IMR-90 (cell line): ENCODE measurements around the gene DPYD. TPM values are rescaled to one million over a fixed set of nuclear protein-coding genes. Genes with fewer than 3 reads are reported as not detected.

Experiments used
- ATAC-seq: fragments of 200-7000 bp; cut with Tn5 transposase; 2 replicates; pipeline ENCODE4 v1.9.1; 2020; ENCODE audit warnings: low read depth, mild to moderate bottlenecking, moderate library complexity
- BruUV-seq: library from RNA; stranded (reverse); fragments of 400-500 nt; replicated peaks from 2 replicates; lab custom pipeline; 2021; lab: Mats Ljungman, UMichigan
- CTCF ChIA-PET: fragments of 300-600 bp; formaldehyde crosslinking; extraction: SDS; loops from one replicate; lab custom pipeline; 2021; ENCODE audit warnings: antibody characterized with exemption; lab: Yijun Ruan, JAX
- POLR2A ChIA-PET: fragments of 300-600 bp; sonication (Branson Sonifier 250); formaldehyde crosslinking; loops from one replicate; lab custom pipeline; 2022; ENCODE audit warnings: antibody characterized with exemption; ENCODE audit not compliant: unreplicated experiment; lab: Charles Lee
- DNase-seq: peaks from one replicate; pipeline ENCODE4 v3.0.0; 2013
- H2AFZ ChIP-seq: replicated peaks from 2 replicates; pipeline ENCODE3; 2013; ENCODE audit warnings: low read length, mild to moderate bottlenecking; ENCODE audit not compliant: poor library complexity
- H2AK5ac ChIP-seq: 2 replicates; pipeline ENCODE4 v1.6.1; 2013; ENCODE audit warnings: low read depth, low read length, inconsistent platforms
- H2AK9ac ChIP-seq: replicated peaks from 2 replicates; pipeline ENCODE3; 2013; ENCODE audit warnings: mild to moderate bottlenecking, low read depth, low read length, moderate library complexity; ENCODE audit not compliant: poor library complexity
- H2BK120ac ChIP-seq: 2 replicates; pipeline ENCODE4 v1.6.1; 2013; ENCODE audit warnings: low read depth, low read length, inconsistent platforms
- H2BK15ac ChIP-seq: 3 replicates; pipeline ENCODE4 v1.6.1; 2013; ENCODE audit warnings: low read depth, low read length, inconsistent platforms
- H2BK20ac ChIP-seq: 2 replicates; pipeline ENCODE4 v1.6.1; 2013; ENCODE audit warnings: low read depth, mild to moderate bottlenecking, inconsistent platforms, low read length, moderate library complexity
- H2BK5ac ChIP-seq: 2 replicates; pipeline ENCODE4 v1.6.1; 2013; ENCODE audit warnings: mild to moderate bottlenecking, low read depth, low read length, inconsistent platforms; ENCODE audit not compliant: poor library complexity, severe bottlenecking
- H3K14ac ChIP-seq: replicated peaks from 2 replicates; pipeline ENCODE4 v1.6.1; 2013; ENCODE audit warnings: low read depth, low read length, inconsistent platforms
- H3K18ac ChIP-seq: 2 replicates; pipeline ENCODE4 v1.6.1; 2013; ENCODE audit warnings: low read depth, low read length, control low read depth
- H3K23ac ChIP-seq: 2 replicates; pipeline ENCODE4 v1.6.1; 2013; ENCODE audit warnings: low read depth, low read length, inconsistent platforms
- H3K27ac ChIP-seq: 2 replicates; pipeline ENCODE4 v1.5.1; 2013; ENCODE audit warnings: mild to moderate bottlenecking, control low read depth, low read length; ENCODE audit not compliant: insufficient read depth
- H3K27me3 ChIP-seq: 2 replicates; pipeline ENCODE4 v1.6.1; 2013; ENCODE audit warnings: low read length; ENCODE audit not compliant: control insufficient read depth, insufficient read depth
- H3K36me3 ChIP-seq: 2 replicates; pipeline ENCODE4 v1.6.1; 2013; ENCODE audit warnings: low read length, mixed read lengths; ENCODE audit not compliant: control insufficient read depth, insufficient read depth
- H3K4ac ChIP-seq: 2 replicates; pipeline ENCODE4 v1.6.1; 2013; ENCODE audit warnings: low read depth, low read length, inconsistent platforms
- H3K4me1 ChIP-seq: 2 replicates; pipeline ENCODE4 v1.6.1; 2013; ENCODE audit warnings: low read length, mixed read lengths; ENCODE audit not compliant: control insufficient read depth, insufficient read depth
- H3K4me2 ChIP-seq: 2 replicates; pipeline ENCODE4 v1.6.1; 2013; ENCODE audit warnings: low read depth, mild to moderate bottlenecking, control low read depth, low read length, moderate library complexity
- H3K4me3 ChIP-seq: 2 replicates; pipeline ENCODE4 v1.5.1; 2013; ENCODE audit warnings: low read depth, mild to moderate bottlenecking, control low read depth, low read length, moderate library complexity; ENCODE audit not compliant: insufficient read depth
- H3K56ac ChIP-seq: 2 replicates; pipeline ENCODE4 v1.6.1; 2013; ENCODE audit warnings: low read length, inconsistent platforms; ENCODE audit not compliant: insufficient read depth; ENCODE audit errors: extremely low read depth
- H3K79me1 ChIP-seq, 2 experiments: 2 replicates each; pipeline ENCODE4 v1.6.1; 2013; ENCODE audit warnings: low read length in 2 of 2, inconsistent platforms in 1 of 2, low read depth in 1 of 2
- H3K9ac ChIP-seq: 2 replicates; pipeline ENCODE4 v1.6.1; 2013; ENCODE audit warnings: low read depth, low read length, control low read depth
- H3K9me1 ChIP-seq: 2 replicates; pipeline ENCODE4 v1.6.1; 2013; ENCODE audit warnings: low read length, inconsistent platforms; ENCODE audit not compliant: insufficient read depth
- H3K9me3 ChIP-seq: 2 replicates; pipeline ENCODE4 v1.6.1; 2013; ENCODE audit warnings: low read length; ENCODE audit not compliant: control insufficient read depth, insufficient read depth
- H4K20me1 ChIP-seq: 2 replicates; pipeline ENCODE4 v1.6.1; 2013; ENCODE audit warnings: low read length, inconsistent platforms; ENCODE audit not compliant: insufficient read depth
- H4K5ac ChIP-seq: 2 replicates; pipeline ENCODE4 v1.6.1; 2013; ENCODE audit warnings: mild to moderate bottlenecking, low read depth, low read length, control low read depth
- H4K8ac ChIP-seq, 2 experiments: 2 replicates each; pipeline ENCODE4 v1.6.1; 2013; ENCODE audit warnings: low read depth in 2 of 2, low read length in 2 of 2, control low read depth in 1 of 2, inconsistent platforms in 1 of 2
- H4K91ac ChIP-seq: 2 replicates; pipeline ENCODE4 v1.6.1; 2013; ENCODE audit warnings: low read depth, low read length, inconsistent platforms; ENCODE audit not compliant: insufficient read depth
- BHLHE40 ChIP-seq: fragments of 150-350 bp; IDR thresholded peaks from 2 replicates; pipeline ENCODE4 v1.6.1; 2016; ENCODE audit warnings: mild to moderate bottlenecking, low read depth, low read length
- CEBPB ChIP-seq: IDR thresholded peaks from 2 replicates; pipeline ENCODE4 v1.6.1; 2012; ENCODE audit warnings: low read depth, low read length, improper control_type of control experiment
- CHD1 ChIP-seq: IDR thresholded peaks from 2 replicates; pipeline ENCODE4 v1.6.1; 2012; ENCODE audit warnings: low read depth, low read length, improper control_type of control experiment
- CTCF ChIP-seq: conservative IDR thresholded peaks from 2 replicates; pipeline ENCODE4 v1.5.1; 2012; ENCODE audit warnings: mild to moderate bottlenecking, low read depth, low read length, improper control_type of control experiment
- ELK1 ChIP-seq: fragments of 150-350 bp; IDR thresholded peaks from 2 replicates; pipeline ENCODE4 v1.6.1; 2016; ENCODE audit warnings: low read depth, mild to moderate bottlenecking, low read length, moderate library complexity, borderline replicate concordance
- MAFK ChIP-seq: IDR thresholded peaks from 2 replicates; pipeline ENCODE4 v1.6.1; 2012; ENCODE audit warnings: low read depth, low read length, improper control_type of control experiment
- MAZ ChIP-seq: IDR thresholded peaks from 2 replicates; pipeline ENCODE4 v1.6.1; 2012; ENCODE audit warnings: low read depth, mild to moderate bottlenecking, low read length, improper control_type of control experiment, moderate library complexity, borderline replicate concordance
- MXI1 ChIP-seq: IDR thresholded peaks from 2 replicates; pipeline ENCODE4 v1.6.1; 2012; ENCODE audit warnings: low read depth, mild to moderate bottlenecking, low read length, moderate library complexity, borderline replicate concordance
- NFE2L2 ChIP-seq: fragments of 150-350 bp; IDR thresholded peaks from 2 replicates; pipeline ENCODE4 v1.6.1; 2016; ENCODE audit warnings: low read depth, mild to moderate bottlenecking, low read length
- POLR2A ChIP-seq: IDR thresholded peaks from 2 replicates; pipeline ENCODE4 v1.6.1; 2012; ENCODE audit warnings: mild to moderate bottlenecking, low read depth, low read length
- RAD21 ChIP-seq: IDR thresholded peaks from 2 replicates; pipeline ENCODE4 v1.6.1; 2012; ENCODE audit warnings: low read length, improper control_type of control experiment
- RFX5 ChIP-seq: IDR thresholded peaks from 2 replicates; pipeline ENCODE4 v1.8.0; 2012; ENCODE audit warnings: low read depth, mild to moderate bottlenecking, low read length, moderate library complexity
- USF2 ChIP-seq: fragments of 150-350 bp; IDR thresholded peaks from 2 replicates; pipeline ENCODE4 v1.6.1; 2017; ENCODE audit warnings: mild to moderate bottlenecking, antibody characterized with exemption, low read length, low read depth
- WGBS, 2 experiments: methylation state at CpG; one replicate each; pipeline versions ENCODE4 v1.1.5 to v1.1.7; 2013; ENCODE audit warnings: missing lambda C conversion rate in 2 of 2; ENCODE audit not compliant: insufficient read length in 1 of 2; ENCODE audit errors: extremely low coverage in 2 of 2; 5-methylcytosine and 5-hydroxymethylcytosine counted together
- dilution Hi-C: fragments of 300-500 bp; cut with HindIII; formaldehyde crosslinking; loops from one replicate; pipeline ENCODE4 v1.14.3; 2018; ENCODE audit warnings: low sequenced_read_pairs; ENCODE audit not compliant: unreplicated experiment
- in situ Hi-C: fragments of 300-500 bp; cut with MboI; formaldehyde crosslinking; loops from 3 replicates; pipeline ENCODE4 v1.14.3; 2019; ENCODE audit warnings: low sequenced_read_pairs, inconsistent platforms, mixed read lengths
- intact Hi-C: fragments of 100-400 bp; cut with micrococcal nuclease; formaldehyde crosslinking; loops from 2 replicates; pipeline ENCODE4 v1.10.0; 2022
- polyA plus RNA-seq, 3 experiments: library from polyadenylated mRNA; depleted of rRNA; stranded (reverse); fragments of >200 nt; gene quantifications; 2 replicates each; pipeline ENCODE4 v1.2.3, GENCODE V29; 2012; ENCODE audit warnings: low replicate concordance in 1 of 3
- total RNA-seq: library from RNA; depleted of rRNA; stranded (reverse); fragments of >200 nt; gene quantifications from 2 replicates; pipeline ENCODE4 v1.2.3, GENCODE V29; 2012

Gene DPYD
- total and polyA plus RNA-seq, 2 of the 4 experiments (the other 2 are of a cell fraction): 9.3 to 47.3 TPM

GRCh38 chr1:97630948-97631347 is 289.9 kb downstream of the DPYD start:
- DNase-seq (no peak), ATAC-seq (no peak)
- Histone ChIP-seq H3K14ac (no peak overlapping the region), H3K4me2 (no peak overlapping the region), H3K4me3 (no peak overlapping the region), H2BK120ac (no peak overlapping the region), H3K56ac (no peak overlapping the region), H3K4ac (no peak overlapping the region), H2AK9ac (no peak overlapping the region), H3K4me1 (peaks cover 3% of the 10 kb centered on the region; the same call in 1 of the 2 replicates), H2AFZ (no peak overlapping the region), H3K9me3 (no peaks in the 10 kb centered on the region), H3K9me1 (peaks cover 3% of the 10 kb centered on the region; the same call in 1 of the 2 replicates), H3K27ac (no peak overlapping the region), H2BK20ac (no peak overlapping the region), H2BK5ac (no peak overlapping the region), H2BK15ac (no peak overlapping the region), H4K91ac (no peak overlapping the region), H3K23ac (no peak overlapping the region), H3K9ac (no peak overlapping the region), H4K5ac (no peak overlapping the region), H4K20me1 (no peaks in the 10 kb centered on the region), H3K18ac (no peak overlapping the region), H3K27me3 (no peaks in the 10 kb centered on the region), H4K8ac (no peak overlapping the region), H3K79me1 (no peaks in the 10 kb centered on the region), H2AK5ac (no peak overlapping the region), H3K36me3 (no peaks in the 10 kb centered on the region)
- in situ Hi-C loops (no loop called here), intact Hi-C loops (no loop called here), dilution Hi-C loops (no loop called here)
- CTCF ChIA-PET: no interaction called here
- POLR2A ChIA-PET: no interaction called here
- no CpG with 5 or more reads among the region's 3 CpGs for WGBS, 2 experiments
- TF ChIP-seq RFX5 (no peak), RAD21 (no peak), MAFK (no peak), CHD1 (no peak), MXI1 (no peak), CTCF (no peak), ELK1 (no peak), NFE2L2 (no peak), POLR2A (no peak), MAZ (no peak), USF2 (no peak), CEBPB (no peak), BHLHE40 (no peak)
- BruUV-seq: no TSS peak
